Astrocyte (in vitro differentiated cells and primary cell): ENCODE measurements around the gene CLTCL1. TPM values are rescaled to one million over a fixed set of nuclear protein-coding genes. Genes with fewer than 3 reads are reported as not detected.

Source experiments
- DNase-seq: peaks from one replicate; pipeline ENCODE4 v3.0.0-alpha.2; 2010; ENCODE audit warnings: low read depth
- FAIRE-seq: peaks from 2 replicates; lab custom pipeline; 2011; peaks lifted over from hg19 to GRCh38; lab: Jason Lieb, UNC
- H2AFZ ChIP-seq: 2 replicates; pipeline ENCODE4 v1.6.0; 2012; ENCODE audit warnings: low read depth, low read length, inconsistent platforms
- H3K27ac ChIP-seq: 2 replicates; pipeline ENCODE4 v1.5.1; 2011; ENCODE audit warnings: low read depth, low read length, inconsistent platforms
- H3K27me3 ChIP-seq: 2 replicates; pipeline ENCODE4 v1.6.0; 2011; ENCODE audit warnings: low read length, inconsistent platforms; ENCODE audit not compliant: insufficient read depth
- H3K36me3 ChIP-seq: 2 replicates; pipeline ENCODE4 v1.5.1; 2011; ENCODE audit warnings: low read length, inconsistent platforms; ENCODE audit not compliant: insufficient read depth
- H3K4me1 ChIP-seq: 2 replicates; pipeline ENCODE4 v1.5.1; 2011; ENCODE audit warnings: low read length, inconsistent platforms; ENCODE audit not compliant: insufficient read depth
- H3K4me2 ChIP-seq: 2 replicates; pipeline ENCODE4 v1.6.0; 2012; ENCODE audit warnings: low read length, inconsistent platforms
- H3K4me3 ChIP-seq: 2 replicates; pipeline ENCODE4 v1.5.1; 2011; ENCODE audit warnings: low read depth, mild to moderate bottlenecking, low read length, inconsistent platforms; ENCODE audit not compliant: insufficient read depth
- H3K79me2 ChIP-seq: 2 replicates; pipeline ENCODE4 v1.6.0; 2012; ENCODE audit warnings: mild to moderate bottlenecking, low read length, inconsistent platforms; ENCODE audit not compliant: insufficient read depth
- H3K9ac ChIP-seq: 2 replicates; pipeline ENCODE4 v1.6.0; 2012; ENCODE audit warnings: mild to moderate bottlenecking, low read length, inconsistent platforms
- H3K9me3 ChIP-seq: 2 replicates; pipeline ENCODE4 v1.5.1; 2012; ENCODE audit warnings: low read depth, mild to moderate bottlenecking, low read length, inconsistent platforms; ENCODE audit not compliant: insufficient read depth
- H4K20me1 ChIP-seq: 2 replicates; pipeline ENCODE4 v1.6.0; 2012; ENCODE audit warnings: low read length, inconsistent platforms; ENCODE audit not compliant: insufficient read depth
- H3K27ac Mint-ChIP-seq: one replicate; pipeline ENCODE4 v1.8.0; 2021; ENCODE audit warnings: mild to moderate bottlenecking, mixed read lengths; ENCODE audit not compliant: unreplicated experiment
- H3K27me3 Mint-ChIP-seq: one replicate; pipeline ENCODE4 v1.8.0; 2021; ENCODE audit warnings: low read depth, mixed read lengths; ENCODE audit not compliant: unreplicated experiment
- H3K36me3 Mint-ChIP-seq: one replicate; pipeline ENCODE4 v1.8.0; 2021; ENCODE audit warnings: low read depth, mixed read lengths; ENCODE audit not compliant: unreplicated experiment
- H3K4me1 Mint-ChIP-seq: one replicate; pipeline ENCODE4 v1.8.0; 2021; ENCODE audit warnings: low read depth, mixed read lengths; ENCODE audit not compliant: unreplicated experiment
- H3K4me3 Mint-ChIP-seq: one replicate; pipeline ENCODE4 v1.8.0; 2021; ENCODE audit warnings: mild to moderate bottlenecking, moderate library complexity, mixed read lengths; ENCODE audit not compliant: unreplicated experiment
- H3K9me3 Mint-ChIP-seq: one replicate; pipeline ENCODE4 v1.8.0; 2021; ENCODE audit warnings: mild to moderate bottlenecking, mixed read lengths; ENCODE audit not compliant: unreplicated experiment
- CTCF ChIP-seq: IDR thresholded peaks from 2 replicates; pipeline ENCODE4 v1.5.1; 2011; ENCODE audit warnings: low read depth, mild to moderate bottlenecking, inconsistent platforms, low read length, moderate library complexity; ENCODE audit not compliant: insufficient read depth
- EZH2 ChIP-seq: IDR thresholded peaks from 2 replicates; pipeline ENCODE4 v1.6.1; 2012; ENCODE audit warnings: mild to moderate bottlenecking, low read length, inconsistent platforms; ENCODE audit not compliant: insufficient read depth
- total RNA-seq: library from RNA; stranded (reverse); gene quantifications from 2 replicates; pipeline ENCODE4 v1.2.1, GENCODE V29; 2021

The CLTCL1 gene
- total RNA-seq, 1 donor from 2014 or later: 54.4 TPM

- DNase-seq (no peak), FAIRE-seq (no peak)
- no peaks in the 10 kb centered on the region for H3K79me2 ChIP-seq
- no peaks in the 10 kb centered on the region for H3K36me3 ChIP-seq
- H3K9ac ChIP-seq: no peak overlapping the region
- Mint-ChIP-seq H3K9me3 (no peaks in the 10 kb centered on the region), H3K27ac (no peak overlapping the region), H3K36me3 (peaks cover 22% of the 10 kb centered on the region), H3K27me3 (no peaks in the 10 kb centered on the region), H3K4me1 (peaks cover 25% of the 10 kb centered on the region), H3K4me3 (no peak overlapping the region)
- H4K20me1 ChIP-seq: peaks cover 26% of the 10 kb centered on the region
- no peak overlapping the region for H2AFZ ChIP-seq
- TF ChIP-seq CTCF (no peak), EZH2 (no peak)
- H3K27me3 ChIP-seq: no peaks in the 10 kb centered on the region
- H3K4me1 ChIP-seq: no peaks in the 10 kb centered on the region
- no peaks in the 10 kb centered on the region for H3K9me3 ChIP-seq
- no peak overlapping the region for H3K4me2 ChIP-seq
- H3K27ac ChIP-seq: no peak overlapping the region
- no peak overlapping the region for H3K4me3 ChIP-seq
Measured at GRCh38 chr22:19275104-19275503, 16.4 kb downstream of the CLTCL1 start.

GRCh38 chr22:19271856-19272535 lies 19.5 kb downstream of the CLTCL1 start:
- Mint-ChIP-seq H3K4me3 (no peak overlapping the region), H3K27ac (peak overlapping the region; percentile 2), H3K9me3 (no peaks in the 10 kb centered on the region), H3K4me1 (peaks cover 19% of the 10 kb centered on the region), H3K27me3 (no peaks in the 10 kb centered on the region), H3K36me3 (peaks cover 33% of the 10 kb centered on the region)
- Histone ChIP-seq H3K4me3 (no peak overlapping the region), H3K9me3 (no peaks in the 10 kb centered on the region), H3K36me3 (no peaks in the 10 kb centered on the region), H3K4me2 (peak overlapping the region; percentile 3), H3K4me1 (no peaks in the 10 kb centered on the region), H3K79me2 (no peaks in the 10 kb centered on the region), H3K9ac (peak overlapping the region; percentile 4), H3K27ac (no peak overlapping the region), H3K27me3 (no peaks in the 10 kb centered on the region), H4K20me1 (peaks cover 19% of the 10 kb centered on the region), H2AFZ (no peak overlapping the region)
- no peak for TF ChIP-seq EZH2
- no peak for TF ChIP-seq CTCF
- FAIRE-seq (no peak), DNase-seq (peak; percentile 68)

- FAIRE-seq (no peak), DNase-seq (no peak)
- Mint-ChIP-seq H3K27me3 (no peaks in the 10 kb centered on the region), H3K36me3 (peaks cover 38% of the 10 kb centered on the region), H3K4me1 (peaks cover 16% of the 10 kb centered on the region), H3K27ac (peak overlapping the region; percentile 2), H3K4me3 (no peak overlapping the region), H3K9me3 (peaks cover 4% of the 10 kb centered on the region)
- Histone ChIP-seq H3K79me2 (no peaks in the 10 kb centered on the region), H3K27ac (no peak overlapping the region), H3K4me3 (no peak overlapping the region), H3K4me1 (no peaks in the 10 kb centered on the region), H4K20me1 (peaks cover 19% of the 10 kb centered on the region), H2AFZ (no peak overlapping the region), H3K4me2 (no peak overlapping the region), H3K9ac (no peak overlapping the region), H3K9me3 (no peaks in the 10 kb centered on the region), H3K36me3 (no peaks in the 10 kb centered on the region), H3K27me3 (no peaks in the 10 kb centered on the region)
- TF ChIP-seq CTCF (no peak), EZH2 (no peak)
Measured at GRCh38 chr22:19271273-19271855, 20.2 kb downstream of the CLTCL1 start.
